WTC11 (cell line): ENCODE data around the gene BLM. TPM values are rescaled to one million over a fixed set of nuclear protein-coding genes. Genes with fewer than 3 reads are reported as not detected.
A peak's percentile ranks its signal among the peaks of the same experiment; 100 is the strongest.

Experiments used
- ATAC-seq: fragments of 200-7000 bp; cut with Tn5 transposase; 2 replicates; pipeline ENCODE4 v1.10.0; 2021; ENCODE audit warnings: mild to moderate bottlenecking, moderate library complexity
- CTCF ChIA-PET: fragments of 300-600 bp; sonication (Branson Sonifier 250); formaldehyde crosslinking; loops from one replicate; lab custom pipeline; 2021; ENCODE audit warnings: antibody characterized with exemption; lab: Charles Lee
- POLR2A ChIA-PET: fragments of 350-600 bp; sonication (Branson Sonifier 250); formaldehyde crosslinking; loops from one replicate; lab custom pipeline; 2021; ENCODE audit warnings: antibody characterized with exemption; lab: Charles Lee
- DNase-seq: peaks from one replicate; pipeline ENCODE4 v3.0.0; 2021; ENCODE audit warnings: low spot score
- H3K27ac Mint-ChIP-seq: 2 replicates; pipeline ENCODE4 v1.8.0; 2021; ENCODE audit warnings: mixed read lengths
- H3K27me3 Mint-ChIP-seq: 2 replicates; pipeline ENCODE4 v1.8.0; 2021; ENCODE audit warnings: low read depth, mild to moderate bottlenecking, moderate library complexity, mixed read lengths
- H3K36me3 Mint-ChIP-seq: 2 replicates; pipeline ENCODE4 v1.8.0; 2021; ENCODE audit warnings: mixed read lengths
- H3K4me1 Mint-ChIP-seq: 2 replicates; pipeline ENCODE4 v1.8.0; 2022; ENCODE audit warnings: mixed read lengths
- H3K4me3 Mint-ChIP-seq: 2 replicates; pipeline ENCODE4 v1.8.0; 2021; ENCODE audit warnings: mild to moderate bottlenecking, moderate library complexity, mixed read lengths
- H3K9me3 Mint-ChIP-seq: 2 replicates; pipeline ENCODE4 v1.8.0; 2021; ENCODE audit warnings: mixed read lengths
- ELF4 ChIP-seq: sonication (generic); formaldehyde crosslinking; IDR thresholded peaks from 2 replicates; pipeline ENCODE4 v1.8.1; 2022; ENCODE audit warnings: low read depth, mild to moderate bottlenecking, moderate library complexity, missing genetic modification reagents
- EMX1 ChIP-seq: fragments of 250-450 bp; sonication (Bioruptor Pico); IDR thresholded peaks from 2 replicates; pipeline ENCODE4 v1.8.0; 2021; ENCODE audit warnings: mild to moderate bottlenecking
- ESRRA ChIP-seq: sonication (generic); formaldehyde crosslinking; IDR thresholded peaks from 2 replicates; pipeline ENCODE4 v1.8.1; 2022; ENCODE audit warnings: mild to moderate bottlenecking, missing genetic modification reagents, borderline replicate concordance
- FOXJ3 ChIP-seq: sonication (generic); formaldehyde crosslinking; IDR thresholded peaks from 2 replicates; pipeline ENCODE4 v1.9.0; 2021; ENCODE audit warnings: missing genetic modification reagents, mild to moderate bottlenecking, borderline replicate concordance
- GABPB1 ChIP-seq: sonication (generic); formaldehyde crosslinking; IDR thresholded peaks from 2 replicates; pipeline ENCODE4 v1.8.1; 2023; ENCODE audit warnings: mild to moderate bottlenecking, missing genetic modification reagents
- GRHL2 ChIP-seq: fragments of 250-450 bp; sonication (Bioruptor Pico); IDR thresholded peaks from 2 replicates; pipeline ENCODE4 v1.8.0; 2022; ENCODE audit warnings: mild to moderate bottlenecking, moderate library complexity; ENCODE audit not compliant: insufficient replicate concordance, severe bottlenecking
- GTF2I ChIP-seq: fragments of 250-450 bp; sonication (Bioruptor Pico); conservative IDR thresholded peaks from 2 replicates; pipeline ENCODE4 v1.4.0; 2021; ENCODE audit warnings: mild to moderate bottlenecking
- IRF2 ChIP-seq: sonication (generic); formaldehyde crosslinking; IDR thresholded peaks from 2 replicates; pipeline ENCODE4 v1.8.0; 2022; ENCODE audit warnings: low read depth, missing genetic modification reagents, borderline replicate concordance
- NFE2L1 ChIP-seq: sonication (generic); formaldehyde crosslinking; IDR thresholded peaks from 2 replicates; pipeline ENCODE4 v1.8.1; 2023; ENCODE audit warnings: missing genetic modification reagents
- NR2C2 ChIP-seq: sonication (generic); formaldehyde crosslinking; IDR thresholded peaks from 2 replicates; pipeline ENCODE4 v1.8.0; 2022; ENCODE audit warnings: mild to moderate bottlenecking, missing genetic modification reagents
- PRRX2 ChIP-seq: fragments of 250-450 bp; sonication (Bioruptor Pico); IDR thresholded peaks from 2 replicates; pipeline ENCODE4 v1.8.0; 2021; ENCODE audit warnings: mild to moderate bottlenecking
- ZBTB21 ChIP-seq: sonication (generic); formaldehyde crosslinking; IDR thresholded peaks from 2 replicates; pipeline ENCODE4 v1.8.1; 2023; ENCODE audit warnings: mild to moderate bottlenecking, missing genetic modification reagents, borderline replicate concordance
- ZNF121 ChIP-seq: sonication (generic); formaldehyde crosslinking; IDR thresholded peaks from 2 replicates; pipeline ENCODE4 v1.8.0; 2023; ENCODE audit warnings: missing genetic modification reagents
- ZNF423 ChIP-seq: fragments of 250-450 bp; sonication (Bioruptor Pico); IDR thresholded peaks from 2 replicates; pipeline ENCODE4 v2.1.2; 2022; ENCODE audit warnings: mild to moderate bottlenecking, moderate library complexity
- total RNA-seq: library from RNA; stranded (reverse); gene quantifications from 3 replicates; pipeline ENCODE4 v1.2.3, GENCODE V29; 2021
- TF ChIP-seq, protein P1 (sequence below): sonication (generic); formaldehyde crosslinking; IDR thresholded peaks from 2 replicates; pipeline ENCODE4 v1.8.1; 2022; ENCODE audit warnings: low read depth, missing genetic modification reagents, borderline replicate concordance
- TF ChIP-seq, protein P2 (sequence below): fragments of 250-450 bp; sonication (Bioruptor Pico); IDR thresholded peaks from 2 replicates; pipeline ENCODE4 v1.9.0; 2021; ENCODE audit warnings: moderate library complexity, mild to moderate bottlenecking, inconsistent platforms, borderline replicate concordance
- TF ChIP-seq, protein P3 (sequence below): sonication (generic); formaldehyde crosslinking; IDR thresholded peaks from 2 replicates; pipeline ENCODE4 v1.8.1; 2022; ENCODE audit warnings: low read depth, mild to moderate bottlenecking, moderate library complexity, missing genetic modification reagents, borderline replicate concordance
- TF ChIP-seq, protein P4 (sequence below): sonication (generic); formaldehyde crosslinking; IDR thresholded peaks from 2 replicates; pipeline ENCODE4 v1.8.0; 2023; ENCODE audit warnings: missing genetic modification reagents, mild to moderate bottlenecking, borderline replicate concordance
- TF ChIP-seq, protein P5 (sequence below): fragments of 200-600 bp; IDR thresholded peaks from 2 replicates; pipeline ENCODE4 v1.8.0; 2022; ENCODE audit warnings: antibody characterized with exemption
- TF ChIP-seq, protein P6 (sequence below): sonication (generic); formaldehyde crosslinking; IDR thresholded peaks from 2 replicates; pipeline ENCODE4 v1.8.1; 2022; ENCODE audit warnings: mild to moderate bottlenecking, moderate library complexity, missing genetic modification reagents

The BLM gene
- total RNA-seq, 1 experiment from 2014 or later: 40.5 TPM

DNA sequence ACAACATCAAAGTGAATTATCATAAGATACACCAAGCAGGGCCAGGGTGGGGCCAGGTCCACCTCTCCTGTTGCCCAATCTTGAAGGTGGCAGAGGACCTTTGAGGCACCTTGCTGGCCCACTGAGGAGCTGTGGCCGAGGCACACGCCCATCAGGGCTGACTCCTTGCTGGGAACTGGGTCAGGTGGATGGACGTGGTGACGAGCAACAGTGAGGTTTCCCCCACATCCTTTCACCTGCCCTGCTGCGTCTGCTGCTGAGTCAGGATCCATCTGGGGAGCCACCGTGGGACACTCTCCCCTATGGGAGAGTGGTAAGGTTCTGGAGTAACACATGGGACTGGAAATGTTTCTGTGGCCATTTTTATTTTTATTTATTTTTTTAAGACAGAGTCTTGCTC lies 134.0 kb downstream of the BLM start:
- Mint-ChIP-seq H3K9me3 (peaks cover 10% of the 10 kb centered on the region; the same call in 1 of the 2 replicates), H3K27ac (peak overlapping the region; percentile 44; the same call in 1 of the 2 replicates), H3K4me1 (no peaks in the 10 kb centered on the region), H3K4me3 (no peak overlapping the region), H3K36me3 (no peaks in the 10 kb centered on the region), H3K27me3 (no peaks in the 10 kb centered on the region)
- TF ChIP-seq GTF2I (CRISPR knock-in tag) (no peak), EMX1 (CRISPR knock-in tag) (no peak), GABPB1 (CRISPR knock-in tag) (no peak), NR2C2 (no peak), ESRRA (CRISPR knock-in tag) (no peak), FOXJ3 (no peak), NFE2L1 (CRISPR knock-in tag) (no peak), ZNF121 (CRISPR knock-in tag) (no peak), ZNF423 (CRISPR knock-in tag) (no peak), GRHL2 (CRISPR knock-in tag) (no peak), IRF2 (CRISPR knock-in tag) (no peak), ZBTB21 (CRISPR knock-in tag) (no peak), ELF4 (CRISPR knock-in tag) (no peak), PRRX2 (CRISPR knock-in tag) (no peak)
- TF ChIP-seq, protein P1, sequence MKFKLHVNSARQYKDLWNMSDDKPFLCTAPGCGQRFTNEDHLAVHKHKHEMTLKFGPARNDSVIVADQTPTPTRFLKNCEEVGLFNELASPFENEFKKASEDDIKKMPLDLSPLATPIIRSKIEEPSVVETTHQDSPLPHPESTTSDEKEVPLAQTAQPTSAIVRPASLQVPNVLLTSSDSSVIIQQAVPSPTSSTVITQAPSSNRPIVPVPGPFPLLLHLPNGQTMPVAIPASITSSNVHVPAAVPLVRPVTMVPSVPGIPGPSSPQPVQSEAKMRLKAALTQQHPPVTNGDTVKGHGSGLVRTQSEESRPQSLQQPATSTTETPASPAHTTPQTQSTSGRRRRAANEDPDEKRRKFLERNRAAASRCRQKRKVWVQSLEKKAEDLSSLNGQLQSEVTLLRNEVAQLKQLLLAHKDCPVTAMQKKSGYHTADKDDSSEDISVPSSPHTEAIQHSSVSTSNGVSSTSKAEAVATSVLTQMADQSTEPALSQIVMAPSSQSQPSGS (CRISPR knock-in tag): no peak
- TF ChIP-seq, protein P2, sequence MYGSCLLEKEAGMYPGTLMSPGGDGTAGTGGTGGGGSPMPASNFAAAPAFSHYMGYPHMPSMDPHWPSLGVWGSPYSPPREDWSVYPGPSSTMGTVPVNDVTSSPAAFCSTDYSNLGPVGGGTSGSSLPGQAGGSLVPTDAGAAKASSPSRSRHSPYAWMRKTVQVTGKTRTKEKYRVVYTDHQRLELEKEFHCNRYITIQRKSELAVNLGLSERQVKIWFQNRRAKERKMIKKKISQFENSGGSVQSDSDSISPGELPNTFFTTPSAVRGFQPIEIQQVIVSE: no peak
- TF ChIP-seq, protein P3, sequence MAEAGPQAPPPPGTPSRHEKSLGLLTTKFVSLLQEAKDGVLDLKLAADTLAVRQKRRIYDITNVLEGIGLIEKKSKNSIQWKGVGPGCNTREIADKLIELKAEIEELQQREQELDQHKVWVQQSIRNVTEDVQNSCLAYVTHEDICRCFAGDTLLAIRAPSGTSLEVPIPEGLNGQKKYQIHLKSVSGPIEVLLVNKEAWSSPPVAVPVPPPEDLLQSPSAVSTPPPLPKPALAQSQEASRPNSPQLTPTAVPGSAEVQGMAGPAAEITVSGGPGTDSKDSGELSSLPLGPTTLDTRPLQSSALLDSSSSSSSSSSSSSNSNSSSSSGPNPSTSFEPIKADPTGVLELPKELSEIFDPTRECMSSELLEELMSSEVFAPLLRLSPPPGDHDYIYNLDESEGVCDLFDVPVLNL (CRISPR knock-in tag): no peak
- TF ChIP-seq, protein P4, sequence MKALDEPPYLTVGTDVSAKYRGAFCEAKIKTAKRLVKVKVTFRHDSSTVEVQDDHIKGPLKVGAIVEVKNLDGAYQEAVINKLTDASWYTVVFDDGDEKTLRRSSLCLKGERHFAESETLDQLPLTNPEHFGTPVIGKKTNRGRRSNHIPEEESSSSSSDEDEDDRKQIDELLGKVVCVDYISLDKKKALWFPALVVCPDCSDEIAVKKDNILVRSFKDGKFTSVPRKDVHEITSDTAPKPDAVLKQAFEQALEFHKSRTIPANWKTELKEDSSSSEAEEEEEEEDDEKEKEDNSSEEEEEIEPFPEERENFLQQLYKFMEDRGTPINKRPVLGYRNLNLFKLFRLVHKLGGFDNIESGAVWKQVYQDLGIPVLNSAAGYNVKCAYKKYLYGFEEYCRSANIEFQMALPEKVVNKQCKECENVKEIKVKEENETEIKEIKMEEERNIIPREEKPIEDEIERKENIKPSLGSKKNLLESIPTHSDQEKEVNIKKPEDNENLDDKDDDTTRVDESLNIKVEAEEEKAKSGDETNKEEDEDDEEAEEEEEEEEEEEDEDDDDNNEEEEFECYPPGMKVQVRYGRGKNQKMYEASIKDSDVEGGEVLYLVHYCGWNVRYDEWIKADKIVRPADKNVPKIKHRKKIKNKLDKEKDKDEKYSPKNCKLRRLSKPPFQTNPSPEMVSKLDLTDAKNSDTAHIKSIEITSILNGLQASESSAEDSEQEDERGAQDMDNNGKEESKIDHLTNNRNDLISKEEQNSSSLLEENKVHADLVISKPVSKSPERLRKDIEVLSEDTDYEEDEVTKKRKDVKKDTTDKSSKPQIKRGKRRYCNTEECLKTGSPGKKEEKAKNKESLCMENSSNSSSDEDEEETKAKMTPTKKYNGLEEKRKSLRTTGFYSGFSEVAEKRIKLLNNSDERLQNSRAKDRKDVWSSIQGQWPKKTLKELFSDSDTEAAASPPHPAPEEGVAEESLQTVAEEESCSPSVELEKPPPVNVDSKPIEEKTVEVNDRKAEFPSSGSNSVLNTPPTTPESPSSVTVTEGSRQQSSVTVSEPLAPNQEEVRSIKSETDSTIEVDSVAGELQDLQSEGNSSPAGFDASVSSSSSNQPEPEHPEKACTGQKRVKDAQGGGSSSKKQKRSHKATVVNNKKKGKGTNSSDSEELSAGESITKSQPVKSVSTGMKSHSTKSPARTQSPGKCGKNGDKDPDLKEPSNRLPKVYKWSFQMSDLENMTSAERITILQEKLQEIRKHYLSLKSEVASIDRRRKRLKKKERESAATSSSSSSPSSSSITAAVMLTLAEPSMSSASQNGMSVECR (CRISPR knock-in tag): no peak
- TF ChIP-seq, protein P5, sequence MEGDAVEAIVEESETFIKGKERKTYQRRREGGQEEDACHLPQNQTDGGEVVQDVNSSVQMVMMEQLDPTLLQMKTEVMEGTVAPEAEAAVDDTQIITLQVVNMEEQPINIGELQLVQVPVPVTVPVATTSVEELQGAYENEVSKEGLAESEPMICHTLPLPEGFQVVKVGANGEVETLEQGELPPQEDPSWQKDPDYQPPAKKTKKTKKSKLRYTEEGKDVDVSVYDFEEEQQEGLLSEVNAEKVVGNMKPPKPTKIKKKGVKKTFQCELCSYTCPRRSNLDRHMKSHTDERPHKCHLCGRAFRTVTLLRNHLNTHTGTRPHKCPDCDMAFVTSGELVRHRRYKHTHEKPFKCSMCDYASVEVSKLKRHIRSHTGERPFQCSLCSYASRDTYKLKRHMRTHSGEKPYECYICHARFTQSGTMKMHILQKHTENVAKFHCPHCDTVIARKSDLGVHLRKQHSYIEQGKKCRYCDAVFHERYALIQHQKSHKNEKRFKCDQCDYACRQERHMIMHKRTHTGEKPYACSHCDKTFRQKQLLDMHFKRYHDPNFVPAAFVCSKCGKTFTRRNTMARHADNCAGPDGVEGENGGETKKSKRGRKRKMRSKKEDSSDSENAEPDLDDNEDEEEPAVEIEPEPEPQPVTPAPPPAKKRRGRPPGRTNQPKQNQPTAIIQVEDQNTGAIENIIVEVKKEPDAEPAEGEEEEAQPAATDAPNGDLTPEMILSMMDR: no peak
- TF ChIP-seq, protein P6, sequence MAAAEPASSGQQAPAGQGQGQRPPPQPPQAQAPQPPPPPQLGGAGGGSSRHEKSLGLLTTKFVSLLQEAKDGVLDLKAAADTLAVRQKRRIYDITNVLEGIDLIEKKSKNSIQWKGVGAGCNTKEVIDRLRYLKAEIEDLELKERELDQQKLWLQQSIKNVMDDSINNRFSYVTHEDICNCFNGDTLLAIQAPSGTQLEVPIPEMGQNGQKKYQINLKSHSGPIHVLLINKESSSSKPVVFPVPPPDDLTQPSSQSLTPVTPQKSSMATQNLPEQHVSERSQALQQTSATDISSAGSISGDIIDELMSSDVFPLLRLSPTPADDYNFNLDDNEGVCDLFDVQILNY: no peak
- DNase-seq: no peak
- ChIA-PET CTCF (no interaction called here), POLR2A (no interaction called here)
- ATAC-seq: no peak
